ENCODE data around the gene PDE1A. TPM values are rescaled to one million over a fixed set of nuclear protein-coding genes. Genes with fewer than 3 reads are reported as not detected.
"Not testable (repeated sequence)": the region's sequence is repeated elsewhere in the genome, so short reads cannot be mapped to it uniquely, and the experiment has no call there.

The PDE1A gene
- total RNA-seq, 3 donors from 2014 or later: not detected

GRCh38 chr2:182426082-182426917 lies 536 bp downstream of the PDE1A start:
- no peaks in the 10 kb centered on the region for H3K27me3 Mint-ChIP-seq (ENCODE audit: low read depth)
- H3K9me3 Mint-ChIP-seq: peaks cover 3% of the 10 kb centered on the region
- no peaks in the 10 kb centered on the region for H3K4me1 Mint-ChIP-seq (ENCODE audit: low read depth)
- ATAC-seq (no peak), DNase-seq (no peak)
- no peaks in the 10 kb centered on the region for H3K36me3 Mint-ChIP-seq (ENCODE audit: insufficient read depth)
- no peak overlapping the region for H3K4me3 Mint-ChIP-seq

GRCh38 chr2:182422864-182423263 lies 4.0 kb downstream of the PDE1A start:
- Mint-ChIP-seq H3K27me3 (ENCODE audit: low read depth) (no peaks in the 10 kb centered on the region), H3K9me3 (no peaks in the 10 kb centered on the region), H3K4me3 (no peak overlapping the region), H3K36me3 (ENCODE audit: insufficient read depth) (no peaks in the 10 kb centered on the region), H3K4me1 (ENCODE audit: low read depth) (no peaks in the 10 kb centered on the region)
- no peak for ATAC-seq
- DNase-seq: no peak

- Mint-ChIP-seq H3K36me3 (ENCODE audit: insufficient read depth) (no peaks in the 10 kb centered on the region), H3K4me3 (no peak overlapping the region), H3K4me1 (ENCODE audit: low read depth) (no peaks in the 10 kb centered on the region), H3K27me3 (ENCODE audit: low read depth) (no peaks in the 10 kb centered on the region), H3K9me3 (no peaks in the 10 kb centered on the region)
- ATAC-seq (no peak), DNase-seq (no peak)
Measured at GRCh38 chr2:182420669-182421068, 6.2 kb downstream of the PDE1A start.

- ATAC-seq (no peak), DNase-seq (no peak)
- H3K27me3 Mint-ChIP-seq (ENCODE audit: low read depth): no peaks in the 10 kb centered on the region
- no peak overlapping the region for H3K4me3 Mint-ChIP-seq
- no peaks in the 10 kb centered on the region for H3K36me3 Mint-ChIP-seq (ENCODE audit: insufficient read depth)
- no peaks in the 10 kb centered on the region for H3K4me1 Mint-ChIP-seq (ENCODE audit: low read depth)
- no peaks in the 10 kb centered on the region for H3K9me3 Mint-ChIP-seq
Measured at GRCh38 chr2:182416861-182417260, 10.0 kb downstream of the PDE1A start.

DNA sequence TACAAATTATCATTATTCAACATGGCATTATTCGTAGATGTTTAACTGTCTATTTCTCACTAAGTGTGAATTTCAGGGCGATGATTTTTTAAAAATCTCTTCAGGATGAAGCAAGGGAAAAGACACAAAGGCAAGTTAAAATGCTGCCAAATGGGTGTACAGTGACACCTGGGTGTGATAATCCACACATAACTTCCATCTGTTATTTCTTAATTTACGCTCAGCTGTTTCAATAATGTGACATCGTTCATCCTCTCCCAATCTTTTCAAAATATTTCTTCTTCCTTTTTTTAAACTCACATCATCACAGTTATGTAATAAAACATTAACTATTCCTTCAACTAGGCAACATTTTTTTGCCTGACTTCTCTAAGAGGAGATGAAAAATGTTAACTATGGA lies 10.6 kb downstream of the PDE1A start:
- H3K4me3 Mint-ChIP-seq: no peak overlapping the region
- H3K36me3 Mint-ChIP-seq (ENCODE audit: insufficient read depth): no peaks in the 10 kb centered on the region
- ATAC-seq (no peak), DNase-seq (no peak)
- no peaks in the 10 kb centered on the region for H3K4me1 Mint-ChIP-seq (ENCODE audit: low read depth)
- H3K27me3 Mint-ChIP-seq (ENCODE audit: low read depth): no peaks in the 10 kb centered on the region
- no peaks in the 10 kb centered on the region for H3K9me3 Mint-ChIP-seq

DNA sequence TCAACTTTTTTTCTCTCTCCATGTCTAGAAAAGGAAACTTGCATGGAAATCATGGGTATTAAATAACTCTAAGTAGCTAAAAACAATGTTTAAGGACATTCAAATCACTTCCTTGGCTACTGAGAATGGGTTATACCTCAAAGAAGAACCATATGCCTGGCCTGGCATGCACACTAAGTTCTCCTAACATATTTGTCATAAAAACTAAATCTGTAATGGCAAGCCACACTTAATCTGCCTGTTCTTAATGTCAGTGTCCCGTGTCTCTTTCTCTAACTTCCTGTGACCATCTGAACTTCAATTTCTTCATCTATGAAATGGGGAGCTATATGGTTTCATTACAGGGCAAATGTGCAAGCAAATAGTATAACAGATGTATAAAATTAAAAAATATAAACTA lies 11.1 kb downstream of the PDE1A start:
- Mint-ChIP-seq H3K27me3 (ENCODE audit: low read depth) (no peaks in the 10 kb centered on the region), H3K4me1 (ENCODE audit: low read depth) (no peaks in the 10 kb centered on the region), H3K36me3 (ENCODE audit: insufficient read depth) (no peaks in the 10 kb centered on the region), H3K4me3 (no peak overlapping the region), H3K9me3 (no peaks in the 10 kb centered on the region)
- DNase-seq: no peak
- ATAC-seq: no peak

DNA sequence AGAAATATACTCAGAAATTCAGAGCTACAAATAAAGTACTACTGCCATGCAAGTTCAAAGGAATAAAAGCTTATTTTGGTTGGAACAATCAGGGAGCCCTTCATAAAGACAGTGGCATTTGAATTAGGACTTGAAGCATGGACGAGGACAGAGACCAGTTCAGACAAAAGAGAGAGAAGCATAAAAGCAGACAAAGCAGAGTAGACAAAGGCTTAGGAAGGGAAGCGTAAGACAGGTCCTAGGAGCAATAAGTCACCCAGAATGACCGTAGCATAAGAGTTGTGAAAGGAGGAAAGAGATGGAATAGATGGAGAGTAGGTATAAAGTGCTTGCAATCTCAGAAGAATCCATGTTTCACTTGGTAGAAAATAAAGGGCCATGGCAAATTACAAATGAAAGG lies 14.0 kb downstream of the PDE1A start:
- Mint-ChIP-seq H3K4me3 (no peak overlapping the region), H3K4me1 (ENCODE audit: low read depth) (no peaks in the 10 kb centered on the region), H3K27me3 (ENCODE audit: low read depth) (no peaks in the 10 kb centered on the region), H3K36me3 (ENCODE audit: insufficient read depth) (no peaks in the 10 kb centered on the region), H3K9me3 (no peaks in the 10 kb centered on the region)
- ATAC-seq (no peak), DNase-seq (no peak)

- DNase-seq (no peak), ATAC-seq (no peak)
- Mint-ChIP-seq H3K27me3 (ENCODE audit: low read depth) (no peaks in the 10 kb centered on the region), H3K36me3 (ENCODE audit: insufficient read depth) (no peaks in the 10 kb centered on the region), H3K4me3 (no peak overlapping the region), H3K4me1 (ENCODE audit: low read depth) (no peaks in the 10 kb centered on the region), H3K9me3 (no peaks in the 10 kb centered on the region)
Measured at GRCh38 chr2:182410120-182410519, 16.7 kb downstream of the PDE1A start.

DNA sequence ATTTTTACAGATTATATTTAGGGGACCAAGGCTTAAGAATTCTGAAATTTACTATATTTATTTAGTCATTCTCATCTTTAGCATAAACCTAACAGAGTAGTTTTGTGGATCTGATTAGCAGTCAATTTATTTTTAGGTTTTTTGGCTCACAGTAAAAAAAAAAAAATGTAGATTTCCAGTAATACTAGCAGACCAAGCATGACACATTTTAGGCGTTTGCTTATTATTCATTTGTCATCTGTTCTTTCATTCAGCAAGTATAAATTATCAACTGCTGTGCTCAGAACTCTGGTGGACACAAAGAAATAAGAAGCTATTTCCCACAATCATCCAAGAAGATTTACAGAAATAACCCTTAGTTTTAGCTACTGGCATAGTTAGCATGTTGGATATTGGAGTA lies 20.6 kb downstream of the PDE1A start:
- Mint-ChIP-seq H3K9me3 (no peaks in the 10 kb centered on the region), H3K4me3 (no peak overlapping the region), H3K27me3 (ENCODE audit: low read depth) (no peaks in the 10 kb centered on the region), H3K4me1 (ENCODE audit: low read depth) (no peaks in the 10 kb centered on the region), H3K36me3 (ENCODE audit: insufficient read depth) (no peaks in the 10 kb centered on the region)
- no peak for DNase-seq
- ATAC-seq: no peak

DNA sequence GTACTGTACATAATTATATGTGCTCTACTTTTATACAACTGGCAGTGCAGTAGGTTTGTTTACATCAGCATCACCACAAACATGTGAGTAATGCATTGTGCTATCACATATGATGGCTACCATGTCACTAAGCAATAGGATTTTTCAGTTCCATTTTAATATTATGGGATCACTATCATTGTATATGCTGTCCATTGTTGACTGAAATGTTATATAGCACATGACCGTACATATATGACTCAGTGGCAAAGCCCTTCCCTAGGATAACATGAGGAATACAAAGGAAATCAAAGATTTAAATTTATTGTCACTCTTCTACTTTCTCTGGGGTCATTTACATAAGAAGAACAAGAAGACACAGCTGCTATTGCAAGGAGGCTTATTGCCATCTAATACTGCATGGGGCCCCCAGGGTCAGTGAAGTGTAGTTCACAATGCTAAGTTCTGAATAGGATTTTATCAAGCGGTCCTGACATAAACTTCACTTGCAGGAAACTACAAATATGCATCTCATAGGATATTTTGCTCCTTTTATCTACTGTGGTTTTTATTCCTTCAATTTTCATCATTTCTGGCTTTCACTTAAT lies 21.8 kb downstream of the PDE1A start:
- no peaks in the 10 kb centered on the region for H3K9me3 Mint-ChIP-seq
- no peaks in the 10 kb centered on the region for H3K27me3 Mint-ChIP-seq (ENCODE audit: low read depth)
- H3K36me3 Mint-ChIP-seq (ENCODE audit: insufficient read depth): no peaks in the 10 kb centered on the region
- no peak for DNase-seq
- H3K4me1 Mint-ChIP-seq (ENCODE audit: low read depth): no peaks in the 10 kb centered on the region
- no peak for ATAC-seq
- H3K4me3 Mint-ChIP-seq: no peak overlapping the region

GRCh38 chr2:182404092-182404491 lies 22.7 kb downstream of the PDE1A start:
- no peaks in the 10 kb centered on the region for H3K9me3 Mint-ChIP-seq
- DNase-seq (no peak), ATAC-seq (no peak)
- H3K36me3 Mint-ChIP-seq (ENCODE audit: insufficient read depth): no peaks in the 10 kb centered on the region
- H3K4me1 Mint-ChIP-seq (ENCODE audit: low read depth): no peaks in the 10 kb centered on the region
- H3K4me3 Mint-ChIP-seq: no peak overlapping the region
- H3K27me3 Mint-ChIP-seq (ENCODE audit: low read depth): no peaks in the 10 kb centered on the region

DNA sequence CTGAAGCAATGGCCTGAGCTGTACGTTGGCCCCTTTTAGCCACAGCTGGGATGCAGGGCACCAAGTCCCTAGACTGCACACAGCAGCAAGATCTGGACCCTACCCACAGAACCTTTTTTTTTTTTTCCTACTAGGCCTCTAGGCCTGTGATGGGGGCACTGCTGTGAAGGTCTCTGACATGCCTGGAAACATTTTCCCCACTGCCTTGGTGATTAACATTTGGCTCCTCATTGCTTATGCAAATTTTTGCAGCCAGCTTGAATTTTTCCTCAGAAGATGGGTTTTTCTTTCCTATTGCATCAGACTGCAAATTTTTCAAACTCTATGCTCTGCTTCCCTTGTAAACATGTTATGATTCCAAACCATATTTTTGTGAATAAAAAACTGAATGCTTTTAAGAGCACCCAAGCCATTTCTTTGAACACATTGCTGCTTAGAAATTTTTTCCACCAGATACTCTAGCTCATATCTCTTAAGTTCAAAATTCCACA lies 33.5 kb downstream of the PDE1A start:
- H3K4me3 Mint-ChIP-seq: no peak overlapping the region
- H3K4me1 Mint-ChIP-seq (ENCODE audit: low read depth): no peaks in the 10 kb centered on the region
- no peaks in the 10 kb centered on the region for H3K36me3 Mint-ChIP-seq (ENCODE audit: insufficient read depth)
- ATAC-seq: no peak
- no peaks in the 10 kb centered on the region for H3K9me3 Mint-ChIP-seq
- no peak for DNase-seq
- no peaks in the 10 kb centered on the region for H3K27me3 Mint-ChIP-seq (ENCODE audit: low read depth)

DNA sequence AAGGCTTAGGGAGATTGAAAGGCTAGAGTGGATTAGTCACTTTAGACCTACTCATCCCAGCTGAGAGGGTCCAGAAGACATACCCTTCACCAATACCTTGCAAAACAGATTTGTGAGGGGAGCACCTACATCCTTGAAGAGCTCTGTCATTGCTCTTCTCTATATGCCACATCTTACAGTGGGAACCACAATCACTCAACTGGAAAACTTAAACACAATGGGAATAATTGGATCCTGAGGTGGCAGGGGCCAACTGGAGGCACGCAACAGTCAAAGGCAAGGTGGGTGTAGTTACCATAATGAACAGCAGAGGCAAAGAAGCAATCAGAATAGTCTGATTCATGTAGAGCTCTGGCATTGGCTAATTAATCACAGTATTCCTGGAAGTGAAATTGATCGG lies 35.4 kb downstream of the PDE1A start:
- ATAC-seq (no peak), DNase-seq (no peak)
- Mint-ChIP-seq H3K4me1 (ENCODE audit: low read depth) (no peaks in the 10 kb centered on the region), H3K4me3 (no peak overlapping the region), H3K36me3 (ENCODE audit: insufficient read depth) (no peaks in the 10 kb centered on the region), H3K9me3 (no peaks in the 10 kb centered on the region), H3K27me3 (ENCODE audit: low read depth) (no peaks in the 10 kb centered on the region)

DNA sequence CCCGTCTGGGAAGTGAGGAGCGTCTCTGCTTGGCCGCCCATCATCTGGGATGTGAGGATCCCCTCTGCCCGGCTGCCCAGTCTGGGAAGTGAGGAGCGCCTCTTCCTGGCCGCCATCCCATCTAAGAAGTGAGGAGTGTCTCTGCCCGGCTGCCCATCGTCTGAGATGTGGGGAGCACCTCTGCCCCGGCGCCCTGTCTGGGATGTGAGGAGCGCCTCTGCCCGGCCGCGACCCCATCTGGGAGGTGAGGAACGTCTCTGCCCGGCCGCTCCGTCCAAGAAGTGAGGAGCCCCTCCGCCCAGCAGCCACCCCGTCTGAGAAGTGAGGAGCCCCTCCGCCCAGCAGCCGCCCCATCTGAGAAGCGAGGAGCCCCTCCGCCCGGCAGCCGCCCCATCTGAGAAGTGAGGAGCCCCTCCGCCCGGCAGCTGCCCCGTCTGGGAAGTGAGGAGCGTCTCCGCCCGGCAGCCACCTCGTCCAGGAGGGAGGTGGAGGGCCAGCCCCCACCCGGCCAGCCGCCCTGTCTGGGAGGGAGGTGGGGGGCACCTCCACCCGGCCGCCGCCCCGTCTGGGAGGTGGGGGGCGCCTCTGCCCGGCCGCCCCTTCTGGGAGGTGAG lies 40.5 kb downstream of the PDE1A start:
- not testable (repeated sequence) for H3K4me3 Mint-ChIP-seq; H3K27me3 Mint-ChIP-seq (ENCODE audit: low read depth); DNase-seq; H3K36me3 Mint-ChIP-seq (ENCODE audit: insufficient read depth); H3K4me1 Mint-ChIP-seq (ENCODE audit: low read depth); ATAC-seq
- H3K9me3 Mint-ChIP-seq: peaks cover 23% of the 10 kb centered on the region

DNA sequence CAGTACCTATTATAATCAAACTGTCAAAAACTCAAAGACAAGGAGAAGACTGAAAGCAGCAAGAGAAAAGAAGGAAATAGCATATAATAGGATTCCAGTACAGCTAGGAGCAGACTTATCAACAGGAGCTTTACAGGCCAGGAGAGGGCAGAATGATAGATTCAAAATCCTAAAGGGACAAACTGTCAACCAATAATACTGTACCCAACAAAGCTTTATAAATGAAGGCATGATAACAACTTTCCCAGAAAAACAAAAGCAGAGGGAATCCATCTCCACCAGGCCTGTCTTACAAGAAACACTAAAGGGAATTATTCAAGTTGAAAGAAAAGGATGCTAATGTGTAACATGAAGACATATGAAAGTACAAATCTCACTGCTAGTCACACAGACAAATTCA lies 42.0 kb downstream of the PDE1A start:
- peaks cover 23% of the 10 kb centered on the region for H3K9me3 Mint-ChIP-seq
- H3K36me3 Mint-ChIP-seq (ENCODE audit: insufficient read depth): no peaks in the 10 kb centered on the region
- no peak overlapping the region for H3K4me3 Mint-ChIP-seq
- no peaks in the 10 kb centered on the region for H3K4me1 Mint-ChIP-seq (ENCODE audit: low read depth)
- ATAC-seq (no peak), DNase-seq (no peak)
- H3K27me3 Mint-ChIP-seq (ENCODE audit: low read depth): no peaks in the 10 kb centered on the region

All from activated T-cell treated with anti-CD3 and anti-CD28 coated beads, Interleukin-2, amount 50 U/mL, for 4 hours (primary cell).